Trophoblast cell (in vitro differentiated cells and primary cell): ENCODE measurements around the gene TTC27.
"Not testable (repeated sequence)": the region's sequence is repeated elsewhere in the genome, so short reads cannot be mapped to it uniquely, and the experiment has no call there.

Source experiments
- DNase-seq, 2 donors: peaks; one replicate each; pipeline ENCODE4 v3.0.0-alpha.2; 2016
- H2AFZ ChIP-seq: 2 replicates; pipeline ENCODE4 v1.6.1; 2013; ENCODE audit warnings: low read length, moderate library complexity, mild to moderate bottlenecking; ENCODE audit not compliant: insufficient read depth, poor library complexity
- H2AK5ac ChIP-seq: 2 replicates; pipeline ENCODE4 v1.6.1; 2013; ENCODE audit warnings: mild to moderate bottlenecking, low read length
- H2BK120ac ChIP-seq: 2 replicates; pipeline ENCODE4 v1.6.1; 2013; ENCODE audit warnings: low read length, mild to moderate bottlenecking, moderate library complexity; ENCODE audit not compliant: insufficient read depth, poor library complexity
- H2BK12ac ChIP-seq: 2 replicates; pipeline ENCODE4 v1.6.1; 2013; ENCODE audit warnings: mild to moderate bottlenecking, low read length, moderate library complexity
- H2BK5ac ChIP-seq: 2 replicates; pipeline ENCODE4 v1.6.1; 2013; ENCODE audit warnings: low read length, low read depth, moderate library complexity, mild to moderate bottlenecking; ENCODE audit not compliant: poor library complexity
- H3K14ac ChIP-seq: 2 replicates; pipeline ENCODE4 v1.6.1; 2013; ENCODE audit warnings: mild to moderate bottlenecking, low read length
- H3K18ac ChIP-seq: 2 replicates; pipeline ENCODE4 v1.6.1; 2013; ENCODE audit warnings: mild to moderate bottlenecking, low read length
- H3K23ac ChIP-seq: 2 replicates; pipeline ENCODE4 v1.6.1; 2013; ENCODE audit warnings: low read length
- H3K27ac ChIP-seq: 2 replicates; pipeline ENCODE4 v1.5.1; 2013; ENCODE audit warnings: low read depth, mild to moderate bottlenecking, inconsistent platforms, low read length, moderate library complexity
- H3K27me3 ChIP-seq: 2 replicates; pipeline ENCODE4 v1.6.1; 2013; ENCODE audit warnings: inconsistent platforms, mild to moderate bottlenecking, low read length, moderate library complexity; ENCODE audit not compliant: insufficient read depth
- H3K36me3 ChIP-seq, 2 experiments: 1 replicate in 1 of 2; 2 replicates in 1 of 2; pipeline ENCODE4 v1.6.1; 2013; ENCODE audit warnings: low read length in 2 of 2, mild to moderate bottlenecking in 2 of 2, moderate library complexity in 1 of 2; ENCODE audit not compliant: insufficient read depth in 2 of 2, control insufficient read depth in 1 of 2
- H3K4ac ChIP-seq: 2 replicates; pipeline ENCODE4 v1.6.1; 2013; ENCODE audit warnings: low read depth, mild to moderate bottlenecking, low read length, moderate library complexity
- H3K4me1 ChIP-seq, 2 experiments: 1 replicate in 1 of 2; 2 replicates in 1 of 2; pipeline ENCODE4 v1.6.1; 2013; ENCODE audit warnings: low read length in 2 of 2, mild to moderate bottlenecking in 2 of 2, moderate library complexity in 1 of 2; ENCODE audit not compliant: insufficient read depth in 2 of 2, control insufficient read depth in 1 of 2
- H3K4me2 ChIP-seq: 2 replicates; pipeline ENCODE4 v1.6.1; 2013; ENCODE audit warnings: inconsistent platforms, mild to moderate bottlenecking, low read length, moderate library complexity
- H3K4me3 ChIP-seq: 2 replicates; pipeline ENCODE4 v1.5.1; 2013; ENCODE audit warnings: mild to moderate bottlenecking, low read depth, low read length, inconsistent platforms
- H3K79me1 ChIP-seq: one replicate; pipeline ENCODE4 v1.6.1; 2013; ENCODE audit warnings: low read length
- H3K79me2 ChIP-seq: 2 replicates; pipeline ENCODE4 v1.6.1; 2013; ENCODE audit warnings: low read length, mild to moderate bottlenecking; ENCODE audit not compliant: control insufficient read depth, insufficient read depth, poor library complexity
- H3K9ac ChIP-seq: 2 replicates; pipeline ENCODE4 v1.6.1; 2013; ENCODE audit warnings: mild to moderate bottlenecking, low read length
- H3K9me3 ChIP-seq: 2 replicates; pipeline ENCODE4 v1.6.1; 2013; ENCODE audit warnings: low read depth, mild to moderate bottlenecking, control low read depth, inconsistent platforms, low read length; ENCODE audit not compliant: insufficient read depth
- H4K12ac ChIP-seq: 2 replicates; pipeline ENCODE4 v1.6.1; 2013; ENCODE audit warnings: low read depth, mild to moderate bottlenecking, low read length, moderate library complexity
- H4K8ac ChIP-seq: 2 replicates; pipeline ENCODE4 v1.6.1; 2013; ENCODE audit warnings: low read depth, mild to moderate bottlenecking, low read length, moderate library complexity
- H4K91ac ChIP-seq: one replicate; pipeline ENCODE4 v1.6.1; 2013; ENCODE audit warnings: low read depth, mild to moderate bottlenecking, low read length, moderate library complexity
- WGBS: extraction: QIAGEN DNeasy Blood & Tissue Kit; methylation state at CpG from one replicate; pipeline ENCODE4 v1.1.7; 2013; ENCODE audit warnings: missing lambda C conversion rate; ENCODE audit not compliant: insufficient read length, insufficient coverage; ENCODE audit errors: extremely low coverage; 5-methylcytosine and 5-hydroxymethylcytosine counted together

The TTC27 gene

GRCh38 chr2:32846274-32846673 is 218.4 kb downstream of the TTC27 start:
- H3K79me2 ChIP-seq, H3K27ac ChIP-seq, H3K36me3 ChIP-seq, H3K9me3 ChIP-seq, H4K12ac ChIP-seq, H2BK120ac ChIP-seq, H3K18ac ChIP-seq, H2AFZ ChIP-seq, H2BK12ac ChIP-seq, H3K4me3 ChIP-seq, H3K23ac ChIP-seq, H3K4ac ChIP-seq, H4K8ac ChIP-seq, H3K79me1 ChIP-seq, H3K27me3 ChIP-seq, H2AK5ac ChIP-seq, H2BK5ac ChIP-seq, H3K4me2 ChIP-seq, DNase-seq, H3K14ac ChIP-seq, H3K9ac ChIP-seq, H3K4me1 ChIP-seq, H4K91ac ChIP-seq: not testable (repeated sequence)
- no CpG with 5 or more reads among the region's 4 CpGs for WGBS

- no peak overlapping the region for H2BK12ac ChIP-seq
- no peak for DNase-seq
- no peak overlapping the region for H3K14ac ChIP-seq
Observed at GRCh38 chr2:32847734-32848133, 219.9 kb downstream of the TTC27 start.

GRCh38 chr2:32849456-32850194 is 221.8 kb downstream of the TTC27 start:
- no peaks in the 10 kb centered on the region for H3K27me3 ChIP-seq
- H3K9me3 ChIP-seq = no peaks in the 10 kb centered on the region
- H3K79me2 ChIP-seq = no peaks in the 10 kb centered on the region
- DNase-seq = peak in 1 of 2 donors; percentile 51
- H4K91ac ChIP-seq = no peak overlapping the region
- H3K14ac ChIP-seq = no peak overlapping the region
- no peak overlapping the region for H3K4me3 ChIP-seq
- no peak overlapping the region for H3K18ac ChIP-seq
- H3K23ac ChIP-seq = no peak overlapping the region
- no CpG with 5 or more reads among the region's 5 CpGs for WGBS
- H3K4me1 ChIP-seq = no peaks in the 10 kb centered on the region
- no peak overlapping the region for H4K8ac ChIP-seq
- H3K36me3 ChIP-seq = no peaks in the 10 kb centered on the region
- H3K4ac ChIP-seq = no peak overlapping the region
- no peak overlapping the region for H2BK120ac ChIP-seq
- no peak overlapping the region for H3K27ac ChIP-seq
- no peak overlapping the region for H4K12ac ChIP-seq
- no peak overlapping the region for H2AFZ ChIP-seq
- H2AK5ac ChIP-seq = no peak overlapping the region
- no peak overlapping the region for H3K4me2 ChIP-seq
- H2BK12ac ChIP-seq = no peak overlapping the region
- H2BK5ac ChIP-seq = no peak overlapping the region
- H3K79me1 ChIP-seq = no peaks in the 10 kb centered on the region
- H3K9ac ChIP-seq = peak overlapping the region; percentile 29

More at GRCh38 chr2:32847734-32848133, 219.9 kb downstream of the TTC27 start:
- Histone ChIP-seq H3K27me3 (no peaks in the 10 kb centered on the region), H3K18ac (no peak overlapping the region), H4K91ac (no peak overlapping the region), H3K4me1 (no peaks in the 10 kb centered on the region), H3K9ac (no peak overlapping the region), H3K4ac (no peak overlapping the region), H2BK120ac (no peak overlapping the region), H4K12ac (no peak overlapping the region), H2BK5ac (no peak overlapping the region), H3K9me3 (no peaks in the 10 kb centered on the region), H3K27ac (no peak overlapping the region), H3K36me3 (no peaks in the 10 kb centered on the region), H2AFZ (no peak overlapping the region), H3K4me2 (no peak overlapping the region), H3K4me3 (no peak overlapping the region), H3K79me2 (no peaks in the 10 kb centered on the region), H3K79me1 (no peaks in the 10 kb centered on the region), H3K23ac (no peak overlapping the region), H4K8ac (no peak overlapping the region), H2AK5ac (no peak overlapping the region)

GRCh38 chr2:32851777-32852439 is 224.1 kb downstream of the TTC27 start:
- H2BK12ac ChIP-seq = no peak overlapping the region
- H4K8ac ChIP-seq = no peak overlapping the region
- H3K4me2 ChIP-seq = no peak overlapping the region
- DNase-seq = no peak
- no peaks in the 10 kb centered on the region for H3K4me1 ChIP-seq
- no peak overlapping the region for H3K27ac ChIP-seq
- H3K27me3 ChIP-seq = no peaks in the 10 kb centered on the region
- H3K79me1 ChIP-seq = no peaks in the 10 kb centered on the region
- H3K4me3 ChIP-seq = no peak overlapping the region
- no peak overlapping the region for H3K23ac ChIP-seq
- H3K4ac ChIP-seq = no peak overlapping the region
- H3K14ac ChIP-seq = no peak overlapping the region
- H3K36me3 ChIP-seq = no peaks in the 10 kb centered on the region
- H4K12ac ChIP-seq = no peak overlapping the region
- no peak overlapping the region for H4K91ac ChIP-seq
- no peak overlapping the region for H2BK120ac ChIP-seq
- H3K79me2 ChIP-seq = no peaks in the 10 kb centered on the region
- H2AK5ac ChIP-seq = no peak overlapping the region
- WGBS = no CpG with 5 or more reads among the region's 4 CpGs
- H2AFZ ChIP-seq = no peak overlapping the region
- no peak overlapping the region for H3K9ac ChIP-seq
- H3K18ac ChIP-seq = no peak overlapping the region
- no peaks in the 10 kb centered on the region for H3K9me3 ChIP-seq
- no peak overlapping the region for H2BK5ac ChIP-seq
